ENCODE data around the gene PHLPP1. TPM values are rescaled to one million over a fixed set of nuclear protein-coding genes. Genes with fewer than 3 reads are reported as not detected.

PHLPP1 gene
- total and polyA plus RNA-seq, 12 donors = 13.8 to 61.6 (median 37.8) TPM

DNA sequence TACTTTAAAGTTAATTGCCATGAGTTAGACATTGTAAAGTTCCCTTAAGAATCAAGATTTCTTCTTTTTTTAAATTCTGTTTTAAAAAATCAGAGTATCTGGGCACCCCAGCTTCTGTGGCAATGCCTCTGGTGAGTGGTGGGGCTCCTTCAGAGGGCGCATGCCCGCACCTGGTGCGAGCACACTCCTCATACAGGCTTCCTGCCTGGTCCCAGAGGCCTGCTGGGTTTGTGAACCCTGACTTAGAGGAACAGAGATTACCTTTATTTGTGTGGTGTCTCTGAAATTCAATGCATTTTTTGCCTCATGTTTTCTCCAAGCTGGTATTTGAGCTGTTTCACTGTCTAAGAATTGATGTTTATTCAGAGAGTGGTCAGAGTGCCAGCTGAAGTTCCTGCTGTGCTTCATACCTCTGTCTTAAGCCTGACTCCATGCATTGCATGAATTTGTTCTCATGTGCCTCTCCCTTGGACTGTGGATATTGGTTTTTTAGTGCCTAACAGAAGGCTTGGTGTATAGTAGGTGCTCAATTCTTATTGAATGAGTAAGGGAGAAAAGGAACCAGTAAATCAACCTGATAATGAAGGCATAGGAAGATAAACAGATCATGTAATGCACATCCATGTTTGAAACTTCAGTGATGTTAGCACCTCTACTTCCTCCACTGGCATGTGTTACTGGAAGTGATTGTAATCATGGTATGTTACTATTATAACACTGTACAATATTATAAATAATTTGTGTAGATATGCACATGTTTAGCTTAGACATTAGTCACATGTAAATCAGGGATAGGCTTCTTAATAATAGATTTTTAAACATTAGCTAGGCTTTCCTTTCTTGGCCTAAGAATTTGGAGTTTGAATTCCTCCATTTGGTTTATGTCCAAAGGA lies 29.0 kb downstream of the PHLPP1 start:
- TF ChIP-seq, protein P1, sequence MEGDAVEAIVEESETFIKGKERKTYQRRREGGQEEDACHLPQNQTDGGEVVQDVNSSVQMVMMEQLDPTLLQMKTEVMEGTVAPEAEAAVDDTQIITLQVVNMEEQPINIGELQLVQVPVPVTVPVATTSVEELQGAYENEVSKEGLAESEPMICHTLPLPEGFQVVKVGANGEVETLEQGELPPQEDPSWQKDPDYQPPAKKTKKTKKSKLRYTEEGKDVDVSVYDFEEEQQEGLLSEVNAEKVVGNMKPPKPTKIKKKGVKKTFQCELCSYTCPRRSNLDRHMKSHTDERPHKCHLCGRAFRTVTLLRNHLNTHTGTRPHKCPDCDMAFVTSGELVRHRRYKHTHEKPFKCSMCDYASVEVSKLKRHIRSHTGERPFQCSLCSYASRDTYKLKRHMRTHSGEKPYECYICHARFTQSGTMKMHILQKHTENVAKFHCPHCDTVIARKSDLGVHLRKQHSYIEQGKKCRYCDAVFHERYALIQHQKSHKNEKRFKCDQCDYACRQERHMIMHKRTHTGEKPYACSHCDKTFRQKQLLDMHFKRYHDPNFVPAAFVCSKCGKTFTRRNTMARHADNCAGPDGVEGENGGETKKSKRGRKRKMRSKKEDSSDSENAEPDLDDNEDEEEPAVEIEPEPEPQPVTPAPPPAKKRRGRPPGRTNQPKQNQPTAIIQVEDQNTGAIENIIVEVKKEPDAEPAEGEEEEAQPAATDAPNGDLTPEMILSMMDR (IDR thresholded peaks at IDR 0.05) = no peak
- TF ChIP-seq POLR2A (IDR thresholded peaks at IDR 0.05) = no peak
- 92 to 98% (median 94%) methylated on average over 3 of the region's 3 CpGs for WGBS, 4 donors
- Histone ChIP-seq H3K9me3 (replicated peaks in 1 of 3) (no peaks in the 10 kb centered on the region), H3K4me1 (replicated peaks in 1 of 2) (peaks cover 13 to 48% of the 10 kb centered on the region in 2 donors), H3K27ac (no peak overlapping the region), H3K27me3 (no peaks in the 10 kb centered on the region), H3K36me3 (replicated peaks in 1 of 2) (no peaks in the 10 kb centered on the region), H3K4me3 (no peak overlapping the region)
- no peak for DNase-seq
- intact Hi-C loops (cut with DNase I) = no loop called here

DNA sequence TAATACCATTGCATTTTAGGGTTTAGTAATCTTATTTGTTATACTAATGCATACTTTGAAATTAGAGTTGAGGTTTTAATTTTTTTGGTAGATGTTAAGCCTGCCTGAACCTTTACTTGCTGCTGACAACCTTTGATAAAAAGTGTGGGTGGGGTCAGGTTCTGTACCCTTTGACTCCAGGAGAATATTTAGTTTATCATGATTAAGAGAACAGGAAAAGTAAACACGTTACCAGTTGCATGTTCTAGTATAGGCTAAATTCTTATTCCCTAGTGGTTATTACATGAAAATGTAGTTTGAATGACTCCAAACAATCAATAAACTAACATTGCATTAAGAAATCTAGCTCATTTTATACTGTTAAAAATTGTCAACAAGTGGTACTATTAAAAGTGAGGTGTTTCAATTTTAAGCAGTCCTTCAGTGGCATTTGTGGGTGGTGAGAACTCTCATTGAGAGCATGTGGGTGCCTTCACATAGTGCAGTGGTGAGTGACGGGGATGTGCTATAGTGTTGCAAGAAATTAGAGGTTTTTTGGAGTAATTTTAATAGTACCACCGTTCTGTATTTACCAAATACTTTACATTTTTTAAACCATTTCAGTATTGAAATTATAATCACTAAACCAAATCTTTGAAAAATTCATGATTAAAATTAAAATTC lies 29.9 kb downstream of the PHLPP1 start:
- Histone ChIP-seq H3K27ac (no peak overlapping the region), H3K27me3 (no peaks in the 10 kb centered on the region), H3K4me1 (replicated peaks in 1 of 2) (peaks cover 13 to 45% of the 10 kb centered on the region in 2 donors), H3K9me3 (replicated peaks in 1 of 3) (no peaks in the 10 kb centered on the region), H3K4me3 (no peak overlapping the region), H3K36me3 (replicated peaks in 1 of 2) (no peaks in the 10 kb centered on the region)
- no peak for TF ChIP-seq POLR2A (IDR thresholded peaks at IDR 0.05)
- TF ChIP-seq, protein P1 (IDR thresholded peaks at IDR 0.05) = no peak
- no peak for DNase-seq
- 73 to 82% (median 79%) methylated on average over 3 of the region's 3 CpGs for WGBS, 4 donors
- intact Hi-C loops (cut with DNase I) = no loop called here

DNA sequence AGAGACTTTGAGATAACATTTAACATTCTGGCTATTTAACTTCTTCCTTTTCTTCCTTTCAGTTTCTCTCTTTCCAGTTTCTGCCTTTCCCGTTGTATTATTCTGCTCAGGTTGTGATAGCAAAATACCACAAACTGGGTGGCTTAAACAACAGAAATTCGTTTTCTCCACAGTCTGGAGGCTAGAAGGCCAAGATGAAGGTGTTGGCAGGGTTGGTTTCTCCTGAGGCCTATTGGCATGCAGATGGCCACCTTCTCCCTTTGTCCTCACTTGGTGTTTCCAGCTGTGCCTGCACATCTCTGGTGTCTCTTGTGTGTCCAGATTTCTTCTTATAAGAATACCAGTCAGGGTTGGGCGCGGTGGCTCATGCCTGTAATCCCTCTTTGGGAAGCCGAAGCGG lies 34.0 kb downstream of the PHLPP1 start:
- no peak for DNase-seq
- Histone ChIP-seq H3K27ac (no peak overlapping the region), H3K36me3 (replicated peaks in 1 of 2) (no peaks in the 10 kb centered on the region), H3K4me3 (no peak overlapping the region), H3K9me3 (replicated peaks in 1 of 3) (no peaks in the 10 kb centered on the region), H3K4me1 (replicated peaks in 1 of 2) (peaks cover 23 to 42% of the 10 kb centered on the region in 2 donors), H3K27me3 (no peaks in the 10 kb centered on the region)
- WGBS, 4 donors = 91 to 94% (median 93%) methylated on average over 6 of the region's 6 CpGs
- intact Hi-C loops (cut with DNase I) = no loop called here
- TF ChIP-seq POLR2A (IDR thresholded peaks at IDR 0.05) = no peak
- TF ChIP-seq, protein P1 (IDR thresholded peaks at IDR 0.05) = no peak

DNA sequence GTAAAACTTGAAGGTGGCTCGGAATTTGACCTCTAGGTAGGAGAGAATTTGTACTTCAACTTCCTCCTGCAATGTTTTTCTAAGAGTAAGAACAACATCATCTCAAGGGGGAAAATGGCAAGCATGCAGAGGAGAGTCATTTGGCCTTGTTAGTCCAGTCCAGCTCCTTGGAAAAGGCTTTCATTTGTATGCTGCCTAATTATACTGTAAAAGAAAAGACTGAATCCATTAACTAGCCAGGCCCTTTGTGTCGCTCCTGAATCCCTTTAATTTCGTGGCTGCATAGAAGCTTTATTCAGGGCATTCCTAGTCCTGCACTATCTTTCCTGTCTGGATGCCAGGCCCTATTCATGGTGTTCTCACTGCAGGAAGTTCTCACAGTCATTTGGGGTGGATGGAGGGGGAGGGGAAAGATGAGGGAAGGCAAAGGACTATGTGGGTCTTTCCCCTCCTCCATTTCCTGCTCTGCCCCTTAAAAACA lies 36.0 kb downstream of the PHLPP1 start:
- DNase-seq = peak in 3 of 7 donors; percentile 31 to 59 (median 35)
- intact Hi-C loops (cut with DNase I) = no loop called here
- Histone ChIP-seq H3K9me3 (replicated peaks in 1 of 3) (no peaks in the 10 kb centered on the region), H3K27ac (peak overlapping the region in 3 of 5 donors; percentile 3 to 51 (median 31)), H3K27me3 (no peaks in the 10 kb centered on the region), H3K36me3 (replicated peaks in 1 of 2) (no peaks in the 10 kb centered on the region), H3K4me1 (replicated peaks in 1 of 2) (peaks cover 16 to 34% of the 10 kb centered on the region in 2 donors), H3K4me3 (no peak overlapping the region)
- TF ChIP-seq, protein P1 (IDR thresholded peaks at IDR 0.05) = no peak
- no peak for TF ChIP-seq POLR2A (IDR thresholded peaks at IDR 0.05)
- WGBS, 4 donors = 25 to 46% (median 37%) methylated on average over 3 of the region's 3 CpGs
